WI38 (cell line): ENCODE measurements around the gene FOXJ3.

Source experiments
- H3K4me3 ChIP-seq: 2 replicates; pipeline ENCODE4 v1.5.1; 2011; ENCODE audit warnings: low read depth, mild to moderate bottlenecking, control low read depth, low read length
- CTCF ChIP-seq: IDR thresholded peaks from 2 replicates; pipeline ENCODE4 v1.5.1; 2012; ENCODE audit warnings: low read depth, mild to moderate bottlenecking, control low read depth, low read length

The FOXJ3 gene

GRCh38 chr1:42318601-42319000, 16.4 kb downstream of the FOXJ3 start:
- TF ChIP-seq CTCF, result no peak
- H3K4me3 ChIP-seq, result no peak overlapping the region

GRCh38 chr1:42317308-42317707, 17.7 kb downstream of the FOXJ3 start:
- H3K4me3 ChIP-seq, result no peak overlapping the region
- TF ChIP-seq CTCF, result no peak

DNA sequence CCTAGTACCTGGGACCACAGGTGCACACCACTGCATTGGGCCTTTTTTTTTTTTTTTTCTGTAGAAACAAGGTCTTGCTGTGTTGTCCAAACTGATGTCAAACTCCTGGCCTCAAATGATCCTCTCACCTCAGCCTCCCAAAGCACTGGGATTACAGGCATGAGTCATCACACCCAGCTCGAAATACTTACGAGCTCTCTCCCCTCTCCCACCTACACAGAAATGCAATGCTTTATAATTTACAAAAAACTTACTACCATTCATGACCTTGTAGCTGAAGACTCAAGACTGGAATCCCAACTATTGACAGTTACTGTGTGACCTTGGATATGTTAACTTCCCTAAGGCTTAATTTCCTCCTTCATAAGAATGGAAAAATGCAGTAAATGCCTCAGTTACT, 18.7 kb downstream of the FOXJ3 start:
- no peak overlapping the region for H3K4me3 ChIP-seq
- no peak for TF ChIP-seq CTCF

GRCh38 chr1:42315500-42315899, 19.5 kb downstream of the FOXJ3 start:
- no peak for TF ChIP-seq CTCF
- H3K4me3 ChIP-seq, result no peak overlapping the region

- H3K4me3 ChIP-seq, result no peak overlapping the region
- TF ChIP-seq CTCF, result no peak
Observed at GRCh38 chr1:42313970-42314369, 21.1 kb downstream of the FOXJ3 start.

GRCh38 chr1:42312576-42313212, 22.3 kb downstream of the FOXJ3 start:
- no peak for TF ChIP-seq CTCF
- no peak overlapping the region for H3K4me3 ChIP-seq

- TF ChIP-seq CTCF, result no peak
- H3K4me3 ChIP-seq, result no peak overlapping the region
Observed at GRCh38 chr1:42311897-42312296, 23.1 kb downstream of the FOXJ3 start.
